Astrocyte of the spinal cord (primary cell): ENCODE results near the gene PDE9A.

ENCODE experiments used
- DNase-seq: peaks from one replicate; pipeline ENCODE4 v3.0.0; 2011; ENCODE audit warnings: low read depth, low spot score
- H3K4me3 ChIP-seq: 2 replicates; pipeline ENCODE4 v1.5.1; 2011; ENCODE audit warnings: low read depth, mild to moderate bottlenecking, low read length, moderate library complexity
- CTCF ChIP-seq: IDR thresholded peaks from 2 replicates; pipeline ENCODE4 v1.5.1; 2012; ENCODE audit warnings: low read depth, mild to moderate bottlenecking, low read length, inconsistent platforms
- in situ Hi-C: cut with HindIII; loops from 2 replicates; pipeline ENCODE4 v1.10.0; 2017; ENCODE audit warnings: low sequenced_read_pairs

PDE9A gene

GRCh38 chr21:42748620-42749176, 95.3 kb downstream of the PDE9A start:
- no peak overlapping the region for H3K4me3 ChIP-seq
- DNase-seq: no peak
- in situ Hi-C loops: no loop called here
- TF ChIP-seq CTCF: no peak

GRCh38 chr21:42750737-42751530, 97.5 kb downstream of the PDE9A start:
- H3K4me3 ChIP-seq: no peak overlapping the region
- DNase-seq: no peak
- TF ChIP-seq CTCF: no peak
- in situ Hi-C loops: no loop called here

GRCh38 chr21:42751866-42752265, 98.4 kb downstream of the PDE9A start:
- TF ChIP-seq CTCF: no peak

GRCh38 chr21:42753804-42754203, 100.4 kb downstream of the PDE9A start:
- in situ Hi-C loops: no loop called here
- H3K4me3 ChIP-seq: no peak overlapping the region
- TF ChIP-seq CTCF: no peak
- DNase-seq: no peak

More at GRCh38 chr21:42751866-42752265, 98.4 kb downstream of the PDE9A start:
- H3K4me3 ChIP-seq: no peak overlapping the region
- in situ Hi-C loops: no loop called here
- no peak for DNase-seq

- no peak overlapping the region for H3K4me3 ChIP-seq
- DNase-seq: no peak
- in situ Hi-C loops: no loop called here
- TF ChIP-seq CTCF: no peak
These were observed 101.0 kb downstream of the PDE9A start for GRCh38 chr21:42754270-42754933.

- TF ChIP-seq CTCF: no peak
- DNase-seq: no peak
- in situ Hi-C loops: no loop called here
- H3K4me3 ChIP-seq: no peak overlapping the region
These were observed 101.7 kb downstream of the PDE9A start for GRCh38 chr21:42755031-42755665.
